A549 treated with AZD2906 at 1 μM for 4 hours (cell line): ENCODE measurements around the gene SYT8. TPM values are rescaled to one million over a fixed set of nuclear protein-coding genes. Genes with fewer than 3 reads are reported as not detected.

ENCODE experiments used
- total RNA-seq: library from RNA; stranded (reverse); fragments of 200-300 nt; extraction: Qiagen RNA extraction; gene quantifications from 5 replicates; pipeline ENCODE4 v1.2.3, GENCODE V29; 2022

SYT8 gene, protein sequence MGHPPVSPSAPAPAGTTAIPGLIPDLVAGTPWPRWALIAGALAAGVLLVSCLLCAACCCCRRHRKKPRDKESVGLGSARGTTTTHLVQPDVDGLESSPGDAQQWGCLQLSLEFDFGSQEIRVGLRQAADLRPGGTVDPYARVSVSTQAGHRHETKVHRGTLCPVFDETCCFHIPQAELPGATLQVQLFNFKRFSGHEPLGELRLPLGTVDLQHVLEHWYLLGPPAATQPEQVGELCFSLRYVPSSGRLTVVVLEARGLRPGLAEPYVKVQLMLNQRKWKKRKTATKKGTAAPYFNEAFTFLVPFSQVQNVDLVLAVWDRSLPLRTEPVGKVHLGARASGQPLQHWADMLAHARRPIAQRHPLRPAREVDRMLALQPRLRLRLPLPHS
- 0.43 to 1.1 TPM (median 0.55 TPM) in 5 replicates for total RNA-seq

GRCh38 chr11:1834779-1835670 lies at the start of gene SYT8:
Gene SYT8 (plus strand): TSS chr11:1834990. CDS start chr11:1835106, 116 bp downstream.

DNA sequence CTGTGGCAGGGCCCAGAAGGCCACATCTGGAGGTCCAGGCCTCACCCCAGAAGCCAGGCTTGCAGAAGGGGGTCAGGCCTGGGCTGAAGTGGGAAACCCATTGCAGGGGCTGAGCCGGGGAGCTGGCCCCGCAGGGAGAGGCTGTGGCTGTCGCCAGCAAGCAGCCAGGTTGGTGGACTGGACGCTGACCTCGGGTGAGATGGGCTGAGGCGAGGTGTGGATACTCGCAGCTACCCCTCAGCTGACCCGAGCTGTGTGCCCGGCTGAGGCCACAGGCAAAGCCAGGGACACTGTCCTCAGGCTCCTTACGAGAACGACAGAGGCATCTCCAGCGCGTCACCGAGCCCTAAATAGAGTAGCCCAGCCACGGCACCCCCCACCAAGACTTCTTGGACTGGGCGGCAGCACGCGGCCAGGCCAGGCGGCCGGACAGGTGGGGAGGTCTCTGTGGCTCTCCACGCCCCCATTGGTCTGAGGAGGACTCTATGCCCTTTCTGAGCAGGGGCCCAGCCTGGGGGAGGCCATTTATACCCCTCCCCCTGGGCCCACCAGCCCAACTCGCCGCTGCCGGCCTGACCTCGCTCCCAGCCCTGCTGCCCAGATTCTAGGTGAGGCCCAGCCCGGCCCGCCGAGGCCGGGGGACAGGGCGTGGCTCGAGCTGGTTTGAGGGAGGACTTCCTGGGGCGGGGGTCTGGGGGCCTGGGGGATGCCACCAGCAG lies 3.8 kb downstream of the SYT8 start, which contains the start of gene TNNI2:
Gene TNNI2 (plus strand): TSS at position 556 of the 719 bp plus-strand sequence. CDS start 716 bp downstream, outside the sequence.

DNA sequence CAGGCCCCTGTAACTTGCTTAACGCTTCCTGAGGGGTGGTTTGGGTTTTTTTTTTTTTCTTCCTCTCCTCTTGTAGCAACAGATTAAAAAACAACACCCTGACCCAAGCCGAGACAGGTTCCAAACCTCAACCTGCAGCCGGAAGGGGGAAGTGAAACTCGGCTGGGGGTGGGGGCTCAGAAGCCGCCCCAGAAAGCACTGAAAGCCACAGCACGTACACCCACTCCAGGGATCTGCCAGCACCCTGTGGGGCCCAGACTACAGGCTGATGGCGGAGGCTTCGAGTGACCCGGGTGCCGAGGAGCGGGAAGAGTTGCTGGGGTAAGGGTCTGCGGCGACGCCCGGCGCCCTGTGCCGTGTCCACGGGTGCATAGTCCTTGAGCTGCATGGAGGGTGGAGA lies 18.1 kb downstream of the SYT8 start, which contains the start of gene LSP1:
Gene LSP1 (plus strand): TSS at position 208 of the 400 bp plus-strand sequence. CDS start 61 bp downstream, at position 269.

Other genes with a start within 250 kb of the SYT8 start
- gene KRTAP5-1, start 249.7 kb upstream of the SYT8 start, total RNA-seq = not detected in 5 replicates
- not detected in 5 replicates for gene KRTAP5-2, start 236.7 kb upstream of the SYT8 start, total RNA-seq
- not detected in 5 replicates for gene KRTAP5-3, start 226.5 kb upstream of the SYT8 start, total RNA-seq
- not detected in 5 replicates for gene KRTAP5-4, start 212.9 kb upstream of the SYT8 start, total RNA-seq
- not detected in 5 replicates for gene KRTAP5-5, start 205.2 kb upstream of the SYT8 start, total RNA-seq
- not detected in 5 replicates for gene KRTAP5-6, start 137.8 kb upstream of the SYT8 start, total RNA-seq
- 1.1 to 2.1 TPM (median 1.4 TPM) in 5 replicates for gene IFITM10, start 84.4 kb upstream of the SYT8 start, total RNA-seq
- 397 to 634 TPM (median 550 TPM) in 5 replicates for gene CTSD, start 71.1 kb upstream of the SYT8 start, total RNA-seq
- 0.25 to 0.40 TPM (median 0.28 TPM) in 4 of 5 replicates, not detected in the other for gene TNNI2, start 4.0 kb downstream of the SYT8 start, total RNA-seq
- 1.6 to 2.3 TPM (median 1.8 TPM) in 5 replicates for gene LSP1, start 18.1 kb downstream of the SYT8 start, total RNA-seq
- not detected in 5 replicates for gene PRR33, start 56.9 kb downstream of the SYT8 start, total RNA-seq
- gene TNNT3, start 84.7 kb downstream of the SYT8 start, total RNA-seq = 0.10 to 0.26 TPM (median 0.11 TPM) in 3 of 5 replicates, not detected in the others
- gene MRPL23, start 112.3 kb downstream of the SYT8 start, total RNA-seq = 138 to 166 TPM (median 157 TPM) in 5 replicates
- gene H19, start 162.9 kb downstream of the SYT8 start, total RNA-seq = 11.0 to 21.2 TPM (median 17.5 TPM) in 5 replicates